SK-N-SH treated with all-trans-retinoic acid at 6 μM for 48 hours (cell line): Measurements from ENCODE around the gene GPR137.

Experiments
- ATAC-seq: fragments of 200-7000 bp; cut with Tn5 transposase; 3 replicates; pipeline ENCODE4 v1.9.1; 2020; ENCODE audit warnings: mild to moderate bottlenecking, moderate library complexity
- ARNTL ChIP-seq: fragments of 450-650 bp; formaldehyde crosslinking; IDR thresholded peaks from 2 replicates; pipeline ENCODE4 v1.5.0; 2020; ENCODE audit warnings: low read depth, mild to moderate bottlenecking, moderate library complexity, borderline replicate concordance
- BACH2 ChIP-seq: fragments of 250-450 bp; sonication (Bioruptor Pico); IDR thresholded peaks from 2 replicates; pipeline ENCODE4 v1.9.0; 2021; ENCODE audit warnings: mild to moderate bottlenecking, borderline replicate concordance
- CSDC2 ChIP-seq: fragments of 250-450 bp; sonication (Bioruptor Pico); IDR thresholded peaks from 2 replicates; pipeline ENCODE4 v1.5.0; 2020; ENCODE audit warnings: mild to moderate bottlenecking, moderate library complexity
- ESRRG ChIP-seq: fragments of 250-450 bp; sonication (Bioruptor Pico); IDR thresholded peaks from 2 replicates; pipeline ENCODE4 v1.6.1; 2021; ENCODE audit warnings: mild to moderate bottlenecking
- GLIS3 ChIP-seq: fragments of 250-450 bp; sonication (Bioruptor Pico); IDR thresholded peaks from 2 replicates; pipeline ENCODE4 v1.5.0; 2020; ENCODE audit warnings: mild to moderate bottlenecking, moderate library complexity
- ISL1 ChIP-seq: fragments of 250-450 bp; sonication (Bioruptor Pico); IDR thresholded peaks from 2 replicates; pipeline ENCODE4 v2.1.2; 2022; ENCODE audit warnings: mild to moderate bottlenecking, moderate library complexity
- OSR1 ChIP-seq: fragments of 250-450 bp; sonication (Bioruptor Pico); IDR thresholded peaks from 2 replicates; pipeline ENCODE4 v1.8.0; 2022; ENCODE audit warnings: moderate library complexity, mild to moderate bottlenecking, inconsistent platforms
- PPARA ChIP-seq: fragments of 250-450 bp; sonication (Bioruptor Pico); IDR thresholded peaks from 2 replicates; pipeline ENCODE4 v1.5.0; 2020; ENCODE audit warnings: mild to moderate bottlenecking, borderline replicate concordance
- SNAI2 ChIP-seq: fragments of 250-450 bp; sonication (Bioruptor Pico); IDR thresholded peaks from 2 replicates; pipeline ENCODE4 v1.5.0; 2020; ENCODE audit warnings: mild to moderate bottlenecking, moderate library complexity
- TCF4 ChIP-seq: fragments of 250-450 bp; sonication (Bioruptor Pico); IDR thresholded peaks from 2 replicates; pipeline ENCODE4 v1.8.0; 2021; ENCODE audit warnings: mild to moderate bottlenecking, moderate library complexity, borderline replicate concordance
- TOX ChIP-seq: fragments of 250-450 bp; sonication (Bioruptor Pico); IDR thresholded peaks from 2 replicates; pipeline ENCODE4 v1.8.0; 2021; ENCODE audit warnings: mild to moderate bottlenecking, moderate library complexity, borderline replicate concordance
- ZFP3 ChIP-seq: fragments of 250-450 bp; sonication (Bioruptor Pico); IDR thresholded peaks from 2 replicates; pipeline ENCODE4 v1.5.0; 2020; ENCODE audit warnings: mild to moderate bottlenecking, moderate library complexity
- ZFP30 ChIP-seq: fragments of 450-650 bp; formaldehyde crosslinking; IDR thresholded peaks from 2 replicates; pipeline ENCODE4 v1.5.0; 2022; ENCODE audit warnings: mild to moderate bottlenecking, moderate library complexity
- ZNF8 ChIP-seq: fragments of 450-650 bp; formaldehyde crosslinking; IDR thresholded peaks from 2 replicates; pipeline ENCODE4 v1.5.0; 2020; ENCODE audit warnings: mild to moderate bottlenecking, moderate library complexity
- TF ChIP-seq, protein P1 (sequence below): fragments of 250-450 bp; sonication (Bioruptor Pico); IDR thresholded peaks from 2 replicates; pipeline ENCODE4 v1.8.0; 2020; ENCODE audit warnings: mild to moderate bottlenecking, moderate library complexity, borderline replicate concordance
- TF ChIP-seq, protein P2 (sequence below): fragments of 250-450 bp; sonication (Bioruptor Pico); IDR thresholded peaks from 2 replicates; pipeline ENCODE4 v1.5.0; 2020; ENCODE audit warnings: mild to moderate bottlenecking, moderate library complexity
- TF ChIP-seq, protein P3 (sequence below): fragments of 250-450 bp; sonication (Bioruptor Pico); IDR thresholded peaks from 2 replicates; pipeline ENCODE4 v1.5.1; 2021; ENCODE audit warnings: mild to moderate bottlenecking, moderate library complexity
- TF ChIP-seq, protein P4 (sequence below): fragments of 250-450 bp; sonication (Bioruptor Pico); IDR thresholded peaks from 2 replicates; pipeline ENCODE4 v1.8.0; 2021; ENCODE audit warnings: low read depth, mild to moderate bottlenecking, moderate library complexity, borderline replicate concordance
- TF ChIP-seq, protein P5 (sequence below): fragments of 250-450 bp; sonication (Bioruptor Pico); IDR thresholded peaks from 2 replicates; pipeline ENCODE4 v1.5.1; 2020; ENCODE audit warnings: low read depth, mild to moderate bottlenecking, moderate library complexity

GPR137 gene

DNA sequence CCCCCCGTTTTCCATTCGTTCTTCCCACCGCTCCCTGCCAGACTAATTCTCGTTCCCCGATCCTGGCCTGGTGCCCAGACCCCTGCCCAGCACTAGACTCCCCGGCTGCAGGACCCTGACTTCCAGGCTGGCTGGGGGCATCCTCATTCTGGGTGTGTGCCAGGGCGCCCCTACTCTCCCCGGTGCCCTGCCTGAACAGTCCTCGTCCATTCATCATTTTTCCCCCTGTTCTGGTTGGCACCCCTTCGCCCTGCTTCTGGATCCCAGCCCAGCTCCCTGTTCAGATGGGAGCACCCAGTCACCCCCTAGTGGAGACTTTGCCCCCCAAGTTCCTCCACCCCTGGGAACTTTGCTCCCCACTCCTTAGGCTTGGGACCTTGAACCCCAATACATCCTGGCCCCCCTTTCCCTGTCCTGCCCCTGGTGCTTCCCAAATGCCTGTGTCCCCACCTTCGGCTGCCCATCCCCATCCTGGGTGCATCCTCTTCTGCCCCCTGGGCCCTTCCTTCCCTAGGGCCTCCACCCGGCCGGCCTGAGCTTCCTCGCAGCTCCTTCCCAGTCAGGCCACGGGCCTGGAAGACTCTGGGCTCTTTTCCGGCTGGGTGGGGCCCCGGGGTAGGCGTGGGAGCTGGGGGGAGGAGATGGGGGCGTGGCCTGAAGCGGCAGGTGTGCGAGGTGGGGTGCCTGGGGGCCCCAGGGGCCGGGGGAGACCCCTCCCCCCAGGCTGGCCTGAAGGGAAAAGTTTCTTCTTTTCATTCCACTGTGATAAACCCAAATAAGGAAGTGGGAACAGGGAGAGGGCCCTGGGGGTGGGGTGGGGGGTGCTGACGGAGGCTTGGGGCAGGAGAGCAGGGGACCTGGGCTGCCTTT lies 33.4 kb upstream of the GPR137 start:
- no peak for TF ChIP-seq ZNF8 (CRISPR knock-in tag)
- TF ChIP-seq ZFP3 (CRISPR knock-in tag) = no peak
- TF ChIP-seq GLIS3 (CRISPR knock-in tag) = no peak
- TF ChIP-seq CSDC2 (CRISPR knock-in tag) = no peak
- TF ChIP-seq ESRRG (CRISPR knock-in tag) = no peak
- no peak for TF ChIP-seq TOX (CRISPR knock-in tag)
- TF ChIP-seq, protein P1, sequence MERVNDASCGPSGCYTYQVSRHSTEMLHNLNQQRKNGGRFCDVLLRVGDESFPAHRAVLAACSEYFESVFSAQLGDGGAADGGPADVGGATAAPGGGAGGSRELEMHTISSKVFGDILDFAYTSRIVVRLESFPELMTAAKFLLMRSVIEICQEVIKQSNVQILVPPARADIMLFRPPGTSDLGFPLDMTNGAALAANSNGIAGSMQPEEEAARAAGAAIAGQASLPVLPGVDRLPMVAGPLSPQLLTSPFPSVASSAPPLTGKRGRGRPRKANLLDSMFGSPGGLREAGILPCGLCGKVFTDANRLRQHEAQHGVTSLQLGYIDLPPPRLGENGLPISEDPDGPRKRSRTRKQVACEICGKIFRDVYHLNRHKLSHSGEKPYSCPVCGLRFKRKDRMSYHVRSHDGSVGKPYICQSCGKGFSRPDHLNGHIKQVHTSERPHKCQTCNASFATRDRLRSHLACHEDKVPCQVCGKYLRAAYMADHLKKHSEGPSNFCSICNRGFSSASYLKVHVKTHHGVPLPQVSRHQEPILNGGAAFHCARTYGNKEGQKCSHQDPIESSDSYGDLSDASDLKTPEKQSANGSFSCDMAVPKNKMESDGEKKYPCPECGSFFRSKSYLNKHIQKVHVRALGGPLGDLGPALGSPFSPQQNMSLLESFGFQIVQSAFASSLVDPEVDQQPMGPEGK (CRISPR knock-in tag) = no peak
- TF ChIP-seq, protein P2, sequence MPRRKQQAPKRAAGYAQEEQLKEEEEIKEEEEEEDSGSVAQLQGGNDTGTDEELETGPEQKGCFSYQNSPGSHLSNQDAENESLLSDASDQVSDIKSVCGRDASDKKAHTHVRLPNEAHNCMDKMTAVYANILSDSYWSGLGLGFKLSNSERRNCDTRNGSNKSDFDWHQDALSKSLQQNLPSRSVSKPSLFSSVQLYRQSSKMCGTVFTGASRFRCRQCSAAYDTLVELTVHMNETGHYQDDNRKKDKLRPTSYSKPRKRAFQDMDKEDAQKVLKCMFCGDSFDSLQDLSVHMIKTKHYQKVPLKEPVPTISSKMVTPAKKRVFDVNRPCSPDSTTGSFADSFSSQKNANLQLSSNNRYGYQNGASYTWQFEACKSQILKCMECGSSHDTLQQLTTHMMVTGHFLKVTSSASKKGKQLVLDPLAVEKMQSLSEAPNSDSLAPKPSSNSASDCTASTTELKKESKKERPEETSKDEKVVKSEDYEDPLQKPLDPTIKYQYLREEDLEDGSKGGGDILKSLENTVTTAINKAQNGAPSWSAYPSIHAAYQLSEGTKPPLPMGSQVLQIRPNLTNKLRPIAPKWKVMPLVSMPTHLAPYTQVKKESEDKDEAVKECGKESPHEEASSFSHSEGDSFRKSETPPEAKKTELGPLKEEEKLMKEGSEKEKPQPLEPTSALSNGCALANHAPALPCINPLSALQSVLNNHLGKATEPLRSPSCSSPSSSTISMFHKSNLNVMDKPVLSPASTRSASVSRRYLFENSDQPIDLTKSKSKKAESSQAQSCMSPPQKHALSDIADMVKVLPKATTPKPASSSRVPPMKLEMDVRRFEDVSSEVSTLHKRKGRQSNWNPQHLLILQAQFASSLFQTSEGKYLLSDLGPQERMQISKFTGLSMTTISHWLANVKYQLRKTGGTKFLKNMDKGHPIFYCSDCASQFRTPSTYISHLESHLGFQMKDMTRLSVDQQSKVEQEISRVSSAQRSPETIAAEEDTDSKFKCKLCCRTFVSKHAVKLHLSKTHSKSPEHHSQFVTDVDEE (CRISPR knock-in tag) = no peak
- TF ChIP-seq TCF4 (CRISPR knock-in tag) = no peak
- TF ChIP-seq, protein P3, sequence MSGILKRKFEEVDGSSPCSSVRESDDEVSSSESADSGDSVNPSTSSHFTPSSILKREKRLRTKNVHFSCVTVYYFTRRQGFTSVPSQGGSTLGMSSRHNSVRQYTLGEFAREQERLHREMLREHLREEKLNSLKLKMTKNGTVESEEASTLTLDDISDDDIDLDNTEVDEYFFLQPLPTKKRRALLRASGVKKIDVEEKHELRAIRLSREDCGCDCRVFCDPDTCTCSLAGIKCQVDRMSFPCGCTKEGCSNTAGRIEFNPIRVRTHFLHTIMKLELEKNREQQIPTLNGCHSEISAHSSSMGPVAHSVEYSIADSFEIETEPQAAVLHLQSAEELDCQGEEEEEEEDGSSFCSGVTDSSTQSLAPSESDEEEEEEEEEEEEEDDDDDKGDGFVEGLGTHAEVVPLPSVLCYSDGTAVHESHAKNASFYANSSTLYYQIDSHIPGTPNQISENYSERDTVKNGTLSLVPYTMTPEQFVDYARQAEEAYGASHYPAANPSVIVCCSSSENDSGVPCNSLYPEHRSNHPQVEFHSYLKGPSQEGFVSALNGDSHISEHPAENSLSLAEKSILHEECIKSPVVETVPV (CRISPR knock-in tag) = no peak
- TF ChIP-seq ZFP30 = no peak
- no peak for TF ChIP-seq OSR1 (CRISPR knock-in tag)
- no peak for TF ChIP-seq PPARA (CRISPR knock-in tag)
- TF ChIP-seq SNAI2 (CRISPR knock-in tag) = no peak
- TF ChIP-seq, protein P4, sequence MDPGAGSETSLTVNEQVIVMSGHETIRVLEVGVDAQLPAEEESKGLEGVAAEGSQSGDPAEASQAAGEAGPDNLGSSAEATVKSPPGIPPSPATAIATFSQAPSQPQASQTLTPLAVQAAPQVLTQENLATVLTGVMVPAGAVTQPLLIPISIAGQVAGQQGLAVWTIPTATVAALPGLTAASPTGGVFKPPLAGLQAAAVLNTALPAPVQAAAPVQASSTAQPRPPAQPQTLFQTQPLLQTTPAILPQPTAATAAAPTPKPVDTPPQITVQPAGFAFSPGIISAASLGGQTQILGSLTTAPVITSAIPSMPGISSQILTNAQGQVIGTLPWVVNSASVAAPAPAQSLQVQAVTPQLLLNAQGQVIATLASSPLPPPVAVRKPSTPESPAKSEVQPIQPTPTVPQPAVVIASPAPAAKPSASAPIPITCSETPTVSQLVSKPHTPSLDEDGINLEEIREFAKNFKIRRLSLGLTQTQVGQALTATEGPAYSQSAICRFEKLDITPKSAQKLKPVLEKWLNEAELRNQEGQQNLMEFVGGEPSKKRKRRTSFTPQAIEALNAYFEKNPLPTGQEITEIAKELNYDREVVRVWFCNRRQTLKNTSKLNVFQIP (CRISPR knock-in tag) = no peak
- TF ChIP-seq, protein P5, sequence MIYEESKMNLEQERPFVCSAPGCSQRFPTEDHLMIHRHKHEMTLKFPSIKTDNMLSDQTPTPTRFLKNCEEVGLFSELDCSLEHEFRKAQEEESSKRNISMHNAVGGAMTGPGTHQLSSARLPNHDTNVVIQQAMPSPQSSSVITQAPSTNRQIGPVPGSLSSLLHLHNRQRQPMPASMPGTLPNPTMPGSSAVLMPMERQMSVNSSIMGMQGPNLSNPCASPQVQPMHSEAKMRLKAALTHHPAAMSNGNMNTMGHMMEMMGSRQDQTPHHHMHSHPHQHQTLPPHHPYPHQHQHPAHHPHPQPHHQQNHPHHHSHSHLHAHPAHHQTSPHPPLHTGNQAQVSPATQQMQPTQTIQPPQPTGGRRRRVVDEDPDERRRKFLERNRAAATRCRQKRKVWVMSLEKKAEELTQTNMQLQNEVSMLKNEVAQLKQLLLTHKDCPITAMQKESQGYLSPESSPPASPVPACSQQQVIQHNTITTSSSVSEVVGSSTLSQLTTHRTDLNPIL (CRISPR knock-in tag) = no peak
- no peak for TF ChIP-seq ARNTL (CRISPR knock-in tag)
- no peak for TF ChIP-seq BACH2 (CRISPR knock-in tag)
- peak; percentile 53 for ATAC-seq

DNA sequence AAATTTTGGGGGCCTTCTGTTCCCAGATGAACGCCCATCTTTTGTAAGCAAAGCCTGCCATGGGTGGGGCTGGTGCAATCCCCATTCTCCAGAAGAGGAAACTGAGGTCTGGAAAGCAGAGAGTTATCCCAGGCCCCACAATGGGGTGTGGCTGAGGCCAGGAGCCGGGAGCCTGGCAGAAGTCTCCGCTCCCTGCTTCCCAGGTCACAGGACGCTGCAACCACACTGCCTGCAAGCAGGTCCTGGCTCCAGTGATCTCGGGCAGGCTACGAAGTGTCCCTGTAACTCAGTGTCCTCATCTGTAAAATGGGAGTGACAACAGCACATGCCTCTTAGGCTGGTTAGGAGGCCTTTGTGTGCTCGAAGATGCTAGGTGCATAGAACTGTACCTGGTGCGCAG lies 32.6 kb upstream of the GPR137 start:
- TF ChIP-seq, protein P2 (CRISPR knock-in tag) = no peak
- TF ChIP-seq ZFP30 = no peak
- TF ChIP-seq BACH2 (CRISPR knock-in tag) = no peak
- TF ChIP-seq ZFP3 (CRISPR knock-in tag) = no peak
- TF ChIP-seq ISL1 (CRISPR knock-in tag) = no peak
- TF ChIP-seq ARNTL (CRISPR knock-in tag) = no peak
- no peak for TF ChIP-seq ESRRG (CRISPR knock-in tag)
- no peak for TF ChIP-seq CSDC2 (CRISPR knock-in tag)
- TF ChIP-seq, protein P5 (CRISPR knock-in tag) = no peak
- ATAC-seq = no peak
